ENCODE data around the gene CLEC16A. TPM values are rescaled to one million over a fixed set of nuclear protein-coding genes. Genes with fewer than 3 reads are reported as not detected.
A peak's percentile ranks its signal among the peaks of the same experiment; 100 is the strongest.

The CLEC16A gene
- total and polyA plus RNA-seq, 8 donors, result 8.1 to 17.2 (median 10.7) TPM

GRCh38 chr16:10907757-10908045, 36.7 kb upstream of the CLEC16A start:
- Histone ChIP-seq H3K9me3 (no peaks in the 10 kb centered on the region), H3K4me3 (no peak overlapping the region), H3K4me1 (no peaks in the 10 kb centered on the region), H3K36me3 (peaks cover 0 to 5% (median 0%) of the 10 kb centered on the region in 3 donors), H3K27me3 (no peaks in the 10 kb centered on the region), H3K27ac (no peak overlapping the region)
- TF ChIP-seq, protein P1, sequence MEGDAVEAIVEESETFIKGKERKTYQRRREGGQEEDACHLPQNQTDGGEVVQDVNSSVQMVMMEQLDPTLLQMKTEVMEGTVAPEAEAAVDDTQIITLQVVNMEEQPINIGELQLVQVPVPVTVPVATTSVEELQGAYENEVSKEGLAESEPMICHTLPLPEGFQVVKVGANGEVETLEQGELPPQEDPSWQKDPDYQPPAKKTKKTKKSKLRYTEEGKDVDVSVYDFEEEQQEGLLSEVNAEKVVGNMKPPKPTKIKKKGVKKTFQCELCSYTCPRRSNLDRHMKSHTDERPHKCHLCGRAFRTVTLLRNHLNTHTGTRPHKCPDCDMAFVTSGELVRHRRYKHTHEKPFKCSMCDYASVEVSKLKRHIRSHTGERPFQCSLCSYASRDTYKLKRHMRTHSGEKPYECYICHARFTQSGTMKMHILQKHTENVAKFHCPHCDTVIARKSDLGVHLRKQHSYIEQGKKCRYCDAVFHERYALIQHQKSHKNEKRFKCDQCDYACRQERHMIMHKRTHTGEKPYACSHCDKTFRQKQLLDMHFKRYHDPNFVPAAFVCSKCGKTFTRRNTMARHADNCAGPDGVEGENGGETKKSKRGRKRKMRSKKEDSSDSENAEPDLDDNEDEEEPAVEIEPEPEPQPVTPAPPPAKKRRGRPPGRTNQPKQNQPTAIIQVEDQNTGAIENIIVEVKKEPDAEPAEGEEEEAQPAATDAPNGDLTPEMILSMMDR (IDR thresholded peaks at IDR 0.05), result no peak
- no peak for FAIRE-seq
- DNase-seq, result no peak
- 91 to 95% methylated on average over 21 of the region's 21 CpGs for WGBS, 2 donors
- intact Hi-C loops (cut with DNase I), result loop anchor here in 1 of 3 donors (10.0 kb wide), 1 partner anchor 63 kb away; no protein-coding TSS in a partner anchor
- no peak for ATAC-seq

DNA sequence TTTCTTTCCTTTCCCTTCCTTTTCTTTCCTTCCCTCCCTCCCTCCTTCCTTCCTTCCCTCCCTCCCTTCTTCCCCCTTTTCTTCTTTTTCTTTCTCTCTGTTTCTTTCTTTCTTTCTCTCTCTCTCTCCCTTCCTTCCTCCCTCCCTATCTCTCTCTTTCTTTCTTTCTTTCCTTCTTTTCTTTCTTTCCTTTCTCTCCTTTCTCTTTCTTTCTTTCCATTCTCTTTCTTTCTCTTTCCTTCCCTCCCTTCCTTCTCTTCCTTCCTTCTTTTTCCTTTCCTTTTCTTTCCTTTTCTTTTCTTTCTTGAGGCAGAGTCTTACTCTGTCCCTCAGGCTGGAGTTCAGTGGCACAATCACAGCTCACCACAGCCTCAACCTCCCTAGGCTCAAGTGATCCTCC, 33.1 kb upstream of the CLEC16A start:
- Histone ChIP-seq H3K4me3 (no peak overlapping the region), H3K9me3 (no peaks in the 10 kb centered on the region), H3K27me3 (no peaks in the 10 kb centered on the region), H3K27ac (no peak overlapping the region), H3K36me3 (peaks cover 0 to 5% (median 0%) of the 10 kb centered on the region in 3 donors), H3K4me1 (no peaks in the 10 kb centered on the region)
- intact Hi-C loops (cut with DNase I), result loop anchor here in 1 of 3 donors (5.0 to 10.0 kb wide), 2 partner anchors 69 to 146 kb away; no protein-coding TSS in a partner anchor
- FAIRE-seq (no peak), DNase-seq (no peak), ATAC-seq (no peak)
- TF ChIP-seq, protein P1 (IDR thresholded peaks at IDR 0.05), result no peak

GRCh38 chr16:10916534-10916933, 27.8 kb upstream of the CLEC16A start:
- H3K9me3 ChIP-seq, result no peaks in the 10 kb centered on the region
- intact Hi-C loops (cut with DNase I), result loop anchor here in 1 of 3 donors (10.0 kb wide), 1 partner anchor 152 kb away; no protein-coding TSS in a partner anchor
- ATAC-seq (no peak), DNase-seq (no peak), FAIRE-seq (no peak)
- WGBS, 2 donors, result 63 to 67% methylated on average over 3 of the region's 3 CpGs
- no peaks in the 10 kb centered on the region for H3K4me1 ChIP-seq
- no peaks in the 10 kb centered on the region for H3K36me3 ChIP-seq
- H3K27me3 ChIP-seq, result no peaks in the 10 kb centered on the region
- TF ChIP-seq, protein P1 (IDR thresholded peaks at IDR 0.05), result no peak
- H3K4me3 ChIP-seq, result no peak overlapping the region
- H3K27ac ChIP-seq, result no peak overlapping the region

GRCh38 chr16:10918294-10919002, 25.9 kb upstream of the CLEC16A start:
- peak; percentile 82 to 96 (median 94) for ATAC-seq
- H3K36me3 ChIP-seq, result no peaks in the 10 kb centered on the region

More at GRCh38 chr16:10918294-10919002, 25.9 kb upstream of the CLEC16A start:
- H3K4me1 ChIP-seq, result no peaks in the 10 kb centered on the region
- FAIRE-seq (no peak), DNase-seq (peak; percentile 86 to 95 (median 92))
- peak overlapping the region in 2 of 4 donors; percentile 39 to 52 for H3K27ac ChIP-seq
- intact Hi-C loops (cut with DNase I), result loop anchor here in 1 of 3 donors (10.0 kb wide), 1 partner anchor 154 kb away; no protein-coding TSS in a partner anchor
- no peaks in the 10 kb centered on the region for H3K9me3 ChIP-seq
- TF ChIP-seq, protein P1 (IDR thresholded peaks at IDR 0.05), result peak; percentile 89 to 92 (median 91)
- 47 to 50% methylated on average over 21 of the region's 21 CpGs for WGBS, 2 donors
- H3K4me3 ChIP-seq, result peak overlapping the region in 1 of 4 donors; percentile 24
- no peaks in the 10 kb centered on the region for H3K27me3 ChIP-seq
